Dermis microvascular lymphatic vessel endothelial cell (primary cell): ENCODE data around the gene MRPL36. TPM values are rescaled to one million over a fixed set of nuclear protein-coding genes. Genes with fewer than 3 reads are reported as not detected.
"Not testable (repeated sequence)": the region's sequence is repeated elsewhere in the genome, so short reads cannot be mapped to it uniquely, and the experiment has no call there.

Experiments used
- DNase-seq, 2 donors: peaks; one replicate each; pipeline versions ENCODE4 v3.0.0 to v3.0.0-alpha.2; 2010; ENCODE audit warnings: low read depth in 2 of 2
- total RNA-seq: library from RNA; depleted of rRNA; stranded (reverse); fragments of >200 nt; gene quantifications from 2 replicates; pipeline ENCODE4 v1.2.1, GENCODE V29; 2014

MRPL36 gene
- total RNA-seq, 1 donor from 2014 or later: 42.2 TPM

GRCh38 chr5:1815881-1816292 is 16.2 kb upstream of the MRPL36 start:
- no peak for DNase-seq

DNA sequence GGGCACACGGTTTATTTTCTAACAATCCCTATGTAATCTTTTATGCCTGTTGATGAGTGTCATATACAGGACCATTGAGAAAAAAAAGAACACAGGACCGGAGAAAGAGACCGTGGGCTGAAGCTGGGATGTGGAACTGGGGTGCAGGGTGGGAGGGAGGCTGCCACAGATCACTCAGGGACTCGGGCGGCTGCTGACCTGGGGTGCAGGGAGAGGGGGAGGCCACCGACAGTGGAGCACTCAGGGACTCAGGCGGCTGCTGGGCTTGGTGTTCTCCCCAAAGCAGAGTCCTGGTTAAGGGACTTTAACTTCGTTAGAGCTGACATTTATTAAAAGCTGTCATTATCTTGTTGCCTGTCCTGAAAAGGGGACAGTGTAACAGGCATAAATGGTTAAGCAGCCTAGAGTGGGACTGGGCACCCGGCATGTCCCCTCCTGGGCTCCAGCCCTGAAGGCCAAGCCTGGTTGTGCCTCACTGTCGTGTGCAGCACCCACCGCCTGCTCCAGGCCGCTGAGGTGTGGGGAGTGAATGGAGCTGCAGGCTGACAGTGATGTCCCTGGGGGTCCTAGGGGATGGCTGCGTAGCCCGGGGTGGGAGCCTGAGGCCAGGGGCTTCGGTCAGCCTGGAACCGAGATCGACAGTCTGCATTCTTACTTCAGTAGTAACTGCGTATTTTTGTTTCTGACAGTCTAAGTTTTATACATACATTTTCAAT is 15.6 kb upstream of the MRPL36 start:
- no peak for DNase-seq

DNA sequence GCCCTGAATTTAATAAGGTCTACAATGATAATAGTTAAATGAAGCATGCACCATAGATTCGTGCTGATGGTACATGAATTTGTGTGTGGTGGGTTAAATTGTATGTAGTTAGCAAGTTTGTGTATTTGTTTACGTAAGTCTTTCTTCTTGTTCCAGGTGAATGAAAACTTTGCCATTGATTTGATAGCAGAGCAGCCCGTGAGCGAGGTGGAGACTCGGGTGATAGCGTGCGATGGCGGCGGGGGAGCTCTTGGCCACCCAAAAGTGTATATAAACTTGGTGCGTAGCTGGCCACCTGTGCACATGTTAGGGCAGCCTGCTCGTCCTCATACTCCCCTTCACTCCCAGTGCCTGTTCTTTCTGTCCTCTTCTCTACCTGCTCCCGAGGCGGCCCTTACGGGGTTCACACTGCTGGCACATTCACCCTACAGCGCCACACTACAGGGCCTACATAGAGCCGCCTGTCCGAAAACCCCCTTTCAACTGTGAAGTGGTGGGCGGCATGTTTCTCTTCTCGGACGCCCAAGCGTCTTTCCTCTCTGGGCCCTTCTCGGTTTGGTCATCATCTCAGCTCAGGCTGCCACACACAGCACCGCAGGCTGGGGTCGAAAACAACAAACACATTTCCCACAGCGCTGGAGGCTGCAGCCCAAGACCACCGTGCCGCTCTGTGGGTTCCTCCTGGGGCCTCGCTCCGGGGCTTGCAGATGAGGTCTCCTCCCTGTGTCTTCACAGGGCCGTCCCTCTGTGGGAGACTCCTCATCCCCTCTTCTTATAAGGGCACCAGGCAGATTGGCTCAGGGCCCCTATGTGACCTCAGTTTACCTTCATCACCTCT is 14.8 kb upstream of the MRPL36 start:
- DNase-seq: no peak

GRCh38 chr5:1810581-1811101 is 11.0 kb upstream of the MRPL36 start:
- DNase-seq: no peak

DNA sequence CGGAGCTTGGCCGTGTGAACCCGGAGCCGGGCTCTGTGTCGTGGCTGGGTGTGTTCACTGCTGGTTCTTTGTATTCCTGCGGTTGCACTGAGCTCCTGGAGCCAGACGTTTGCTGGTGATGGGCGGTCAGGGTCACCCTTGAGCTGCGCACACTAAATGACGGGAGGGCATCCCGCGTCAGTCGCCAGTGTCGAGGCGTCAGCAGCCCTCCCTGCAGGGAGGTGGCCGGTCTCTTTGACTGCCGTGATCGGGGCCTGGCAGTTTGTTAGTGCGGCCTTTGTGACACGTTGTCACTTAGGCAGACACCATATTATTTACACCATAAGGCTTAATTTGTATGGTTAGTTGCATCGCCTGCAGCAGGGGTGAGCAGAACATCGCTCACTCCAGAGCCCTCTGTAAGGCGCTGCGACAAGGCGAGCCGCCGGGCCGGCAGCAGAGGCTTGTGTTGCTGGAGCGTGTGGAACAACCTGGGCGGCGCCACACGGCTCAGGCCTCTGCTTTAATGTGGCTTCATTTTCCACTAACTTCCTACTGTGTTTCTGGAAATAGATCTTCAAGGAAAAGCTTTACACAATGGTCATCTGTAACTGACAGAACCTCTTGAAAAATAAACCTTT is 9.9 kb upstream of the MRPL36 start:
- no peak for DNase-seq

DNA sequence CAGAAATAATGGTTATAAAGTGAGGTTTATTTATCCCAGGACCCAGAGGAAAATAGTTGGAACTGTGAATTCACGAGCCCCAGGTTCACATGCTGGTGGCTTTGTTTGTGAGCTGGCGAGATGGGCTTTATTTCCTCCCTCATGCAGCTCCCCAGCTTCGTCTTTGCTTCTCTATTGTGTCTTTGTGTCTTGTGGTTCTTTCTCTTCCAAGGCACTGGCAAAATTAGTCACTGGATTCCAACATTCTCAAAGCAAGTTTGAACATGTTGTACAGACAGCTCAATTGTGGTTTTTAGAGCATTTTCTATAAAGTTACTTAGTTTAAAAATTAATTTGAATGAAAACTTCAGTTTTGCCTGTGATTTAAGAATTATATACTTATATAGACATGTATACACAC is 8.8 kb upstream of the MRPL36 start:
- DNase-seq: no peak

GRCh38 chr5:1807451-1808185 is 8.0 kb upstream of the MRPL36 start:
- no peak for DNase-seq

GRCh38 chr5:1806974-1807373 is 7.3 kb upstream of the MRPL36 start:
- DNase-seq: no peak

- no peak for DNase-seq
Measured at GRCh38 chr5:1806199-1806598, 6.6 kb upstream of the MRPL36 start.

DNA sequence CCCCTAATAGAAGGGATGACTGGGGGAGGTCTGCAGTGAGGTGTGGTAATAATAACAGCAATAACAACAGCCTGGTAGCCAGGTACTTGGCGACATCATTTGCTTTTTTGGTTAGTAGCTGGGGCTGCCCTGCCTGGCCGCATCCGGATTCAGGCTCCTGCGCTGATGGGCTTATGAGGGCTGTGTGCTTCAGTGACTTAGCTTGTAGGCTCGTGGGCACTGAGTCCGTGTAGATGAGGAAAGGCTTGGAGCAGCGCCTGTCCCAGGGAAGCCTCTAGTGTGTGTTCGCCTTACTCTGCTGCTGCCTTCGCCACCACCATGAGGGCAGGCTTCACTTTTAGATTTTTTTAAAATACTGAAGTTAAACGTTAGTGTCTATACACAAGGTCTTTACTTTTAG is 6.1 kb upstream of the MRPL36 start:
- DNase-seq: no peak

GRCh38 chr5:1805326-1805725 is 5.7 kb upstream of the MRPL36 start:
- no peak for DNase-seq

- no peak for DNase-seq
Measured at GRCh38 chr5:1804001-1804690, 4.5 kb upstream of the MRPL36 start.

DNA sequence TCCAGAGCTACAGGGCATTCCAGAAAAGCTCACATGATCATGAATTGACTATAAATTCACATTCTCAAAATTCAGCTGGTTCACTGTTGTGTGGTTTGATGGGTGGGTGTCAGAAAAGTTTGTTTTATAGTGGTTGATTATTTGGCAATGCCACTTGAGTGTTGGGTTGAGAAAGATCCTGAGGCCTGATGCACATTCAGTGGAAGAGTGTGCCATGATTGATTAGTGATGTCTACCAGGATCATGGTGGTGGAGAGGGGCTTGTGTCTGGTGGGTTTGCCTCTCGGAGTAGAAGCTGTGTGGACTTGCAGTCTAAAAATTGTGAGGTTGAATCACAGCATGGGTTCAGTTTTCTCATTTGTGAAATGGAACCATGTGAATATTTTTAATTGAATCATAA is 3.6 kb upstream of the MRPL36 start:
- DNase-seq: no peak

GRCh38 chr5:1801967-1802295 is 2.3 kb upstream of the MRPL36 start:
- DNase-seq: peak in 1 of 2 donors; percentile 31

DNA sequence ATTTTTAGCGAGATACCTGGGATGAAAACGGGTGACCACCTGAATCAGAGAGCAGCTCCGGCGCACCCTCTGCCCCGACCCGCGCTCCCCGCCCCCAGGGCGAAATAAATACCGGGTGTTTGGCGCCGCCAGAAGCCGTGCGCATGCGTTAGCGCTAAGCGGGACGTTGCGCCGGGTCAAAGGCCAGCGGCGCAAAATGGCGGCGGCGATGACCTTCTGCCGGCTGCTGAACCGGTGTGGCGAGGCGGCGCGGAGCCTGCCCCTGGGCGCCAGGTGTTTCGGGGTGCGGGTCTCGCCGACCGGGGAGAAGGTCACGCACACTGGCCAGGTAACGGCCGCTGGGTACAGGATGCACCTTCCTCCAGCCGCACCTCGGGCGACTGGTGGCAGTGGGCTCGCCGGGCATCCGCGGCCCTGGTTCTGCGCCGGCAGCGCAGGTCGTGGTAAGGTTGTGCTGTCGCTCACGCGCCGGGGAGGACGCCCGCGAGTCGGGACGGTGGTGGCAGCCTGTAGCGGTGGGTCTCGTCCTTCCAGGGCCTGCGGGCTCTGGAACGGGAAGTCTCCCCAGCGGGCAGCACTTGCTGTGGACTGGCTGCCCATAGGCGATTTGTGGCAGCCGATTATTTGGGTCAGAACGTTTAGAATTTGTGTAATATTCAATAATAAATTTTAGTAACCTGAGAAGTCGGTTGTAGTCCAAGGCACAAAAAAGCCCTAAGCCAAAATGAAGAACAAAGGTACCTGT is 1.8 kb upstream of the MRPL36 start, which contains the start of gene NDUFS6:
NDUFS6 (plus strand) TSS at position 186 of the 745 bp plus-strand sequence; CDS start at position 197, 11 bp downstream.
- DNase-seq: peak; percentile 51 to 78

DNA sequence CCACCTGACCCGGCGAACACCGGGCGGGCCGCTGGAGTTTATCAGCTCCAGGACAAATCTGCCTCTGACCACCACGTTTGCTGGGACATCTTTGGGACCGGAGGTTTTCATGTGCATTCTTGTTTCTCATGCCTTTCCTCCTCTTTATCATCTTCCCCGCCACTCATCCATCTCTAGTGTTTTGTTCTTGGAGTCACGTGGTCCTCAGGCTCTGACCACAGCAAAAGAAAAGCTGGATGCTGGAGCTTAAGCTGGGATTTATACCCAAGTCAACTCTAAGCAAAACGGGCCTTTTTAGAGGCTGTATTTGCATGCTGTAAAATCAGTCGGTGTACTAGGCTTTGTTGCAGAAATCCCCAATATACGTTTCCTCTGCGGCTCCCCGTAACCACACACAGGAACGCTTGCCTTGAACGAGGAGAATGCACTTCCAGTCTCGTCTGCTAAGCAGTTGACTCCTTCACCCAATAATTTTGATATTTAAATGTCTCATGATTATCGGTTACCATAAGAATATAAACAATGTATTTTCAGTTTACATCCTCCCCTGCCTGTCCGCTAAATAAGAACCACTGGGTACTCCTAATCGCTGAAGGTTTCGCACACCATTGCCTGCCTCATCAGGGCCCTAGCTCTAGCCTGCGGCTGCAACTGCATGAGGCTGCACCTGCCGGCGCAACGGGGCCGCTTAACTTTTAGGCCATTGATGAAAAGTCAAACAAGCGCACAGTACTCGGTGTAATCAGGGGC is 1.0 kb upstream of the MRPL36 start:
- DNase-seq: no peak

DNA sequence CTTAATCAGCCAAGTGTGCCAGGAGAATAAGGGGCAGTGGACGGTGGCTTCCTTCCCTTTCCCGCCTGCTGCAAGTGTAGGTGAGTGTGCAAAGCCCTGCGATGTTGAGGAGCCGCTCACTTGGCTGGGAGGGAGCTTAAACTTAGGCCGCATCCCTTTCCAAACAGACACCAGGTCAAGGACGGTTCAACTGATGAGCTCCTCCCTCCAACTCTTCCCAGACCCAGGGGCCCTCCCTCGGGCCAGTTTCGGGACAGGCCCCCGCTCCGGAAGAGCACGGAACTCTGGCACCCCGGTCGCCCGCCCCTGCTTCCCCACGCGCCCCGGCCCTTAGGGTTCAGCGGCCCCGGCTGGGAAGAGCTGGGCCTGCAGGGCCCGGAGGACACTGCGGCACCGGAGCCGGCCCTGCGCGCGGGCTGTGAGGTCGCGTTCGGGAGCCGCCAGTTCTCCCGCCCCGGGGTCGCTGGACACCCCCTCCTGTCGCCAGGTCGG is 481 bp downstream of the MRPL36 start:
- DNase-seq: peak in 1 of 2 donors; percentile 21

DNA sequence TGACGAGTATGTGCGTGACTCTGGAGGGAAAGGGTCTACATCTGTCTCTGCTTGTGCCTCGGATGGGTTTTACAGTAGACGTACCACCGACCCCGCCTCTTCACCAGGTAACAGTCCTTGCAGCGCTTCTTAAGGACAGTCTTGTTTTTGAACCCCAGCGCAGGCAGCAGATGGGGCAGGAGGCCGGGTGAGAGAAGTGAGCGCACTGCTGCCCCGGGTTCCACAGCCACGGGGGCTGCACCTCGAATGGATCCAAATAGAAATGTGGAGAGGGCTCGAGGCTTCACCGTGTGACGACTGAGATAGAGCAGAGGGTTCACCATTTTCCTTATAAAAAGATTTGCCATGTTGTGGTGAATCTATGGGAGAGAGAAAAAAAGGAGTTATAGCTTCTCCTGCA is 1.0 kb downstream of the MRPL36 start:
- not testable (repeated sequence) for DNase-seq

GRCh38 chr5:1797855-1798254 is 1.8 kb downstream of the MRPL36 start:
- no peak for DNase-seq
